ENCODE results near the gene SPINK5.

Gene SPINK5

DNA sequence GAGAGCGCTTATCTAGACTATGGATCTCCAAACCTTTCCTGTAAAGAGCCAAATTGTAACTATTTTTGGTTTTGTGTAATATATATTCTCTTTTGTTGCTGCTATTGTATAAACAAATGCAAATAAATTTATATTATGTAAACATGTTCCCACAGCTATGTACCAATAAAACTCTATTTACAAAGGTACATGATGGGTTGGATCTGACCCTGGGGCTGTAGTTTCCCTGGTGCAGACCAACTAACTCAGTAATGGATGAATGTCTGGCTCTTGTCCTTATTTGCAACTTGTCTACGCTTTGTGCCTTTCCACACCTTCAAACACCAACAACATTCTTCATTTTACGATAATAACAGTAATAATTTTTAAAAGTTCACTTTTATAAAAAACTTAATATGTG, 77.1 kb downstream of the SPINK5 start:
- TF ChIP-seq YY2 (tag by site-specific recombination; IDR thresholded peaks at IDR 0.05) (no peak), ZNF155 (tag by site-specific recombination; IDR thresholded peaks at IDR 0.05) (no peak), ZNF133 (tag by site-specific recombination; IDR thresholded peaks at IDR 0.05) (no peak), ZNF548 (tag by site-specific recombination; IDR thresholded peaks at IDR 0.05) (no peak), HOXA7 (CRISPR knock-in tag; IDR thresholded peaks at IDR 0.05; ENCODE audit: borderline replicate concordance) (no peak)
- Histone ChIP-seq H3K9me3 (ENCODE audit: control insufficient read depth, insufficient read depth, low read depth, low read length) (no peaks in the 10 kb centered on the region), H3K27ac (ENCODE audit: extremely low read depth, low read depth, low read length) (no peak overlapping the region), H3K36me3 (ENCODE audit: control insufficient read depth in 2 of 2, insufficient read depth in 1 of 2, low read length in 2 of 2) (no peaks in the 10 kb centered on the region), H3K4me3 (ENCODE audit: low read depth, low read length) (no peak overlapping the region), H3K4me1 (ENCODE audit: control insufficient read depth, insufficient read depth, low read length) (no peaks in the 10 kb centered on the region)
- ChIA-PET POLR2A (no interaction called here), CTCF (interaction anchor here (0.9 to 1.0 kb wide), 2 partner anchors 590 to 600 kb away, joined by 3 to 4 read pairs; no protein-coding TSS in a partner anchor)

DNA sequence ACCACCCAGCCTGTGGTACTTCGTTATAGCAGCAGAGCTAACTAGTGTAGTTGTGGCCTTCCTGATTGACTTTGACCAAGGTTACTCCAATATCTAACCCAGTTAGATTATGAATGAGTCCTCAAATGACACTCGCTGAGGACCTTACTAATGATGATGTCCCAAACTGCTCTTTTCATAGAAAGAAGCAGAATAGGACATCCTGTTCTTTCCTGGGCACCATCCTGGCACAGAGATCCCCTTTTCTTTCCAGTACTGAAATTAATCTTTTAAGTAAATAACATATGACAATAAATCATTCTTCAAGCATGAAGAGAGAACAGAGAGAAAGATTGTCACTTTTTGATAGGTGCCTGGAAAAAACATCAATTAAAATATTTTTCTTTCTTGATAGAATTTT, 77.9 kb downstream of the SPINK5 start:
- ChIA-PET POLR2A (no interaction called here), CTCF (interaction anchor here (0.9 kb wide), 1 partner anchor 589 kb away, joined by 4 read pairs; no protein-coding TSS in a partner anchor)
- H3K27ac ChIP-seq (ENCODE audit: extremely low read depth, low read depth, low read length) = no peak overlapping the region
- H3K36me3 ChIP-seq (ENCODE audit: control insufficient read depth in 2 of 2, insufficient read depth in 1 of 2, low read length in 2 of 2) = no peaks in the 10 kb centered on the region
- no peaks in the 10 kb centered on the region for H3K4me1 ChIP-seq (ENCODE audit: control insufficient read depth, insufficient read depth, low read length)
- no peak overlapping the region for H3K4me3 ChIP-seq (ENCODE audit: low read depth, low read length)
- no peaks in the 10 kb centered on the region for H3K9me3 ChIP-seq (ENCODE audit: control insufficient read depth, insufficient read depth, low read depth, low read length)
- TF ChIP-seq ZNF324 (tag by site-specific recombination; IDR thresholded peaks at IDR 0.05) = no peak
- no peak for TF ChIP-seq ZNF555 (tag by site-specific recombination; conservative IDR thresholded peaks at IDR 0.05)
- no peak for TF ChIP-seq ZNF433 (tag by site-specific recombination; IDR thresholded peaks at IDR 0.05; ENCODE audit: low read depth)
- TF ChIP-seq BCL11A (tag by site-specific recombination; IDR thresholded peaks at IDR 0.05; ENCODE audit: low read depth) = no peak
- no peak for TF ChIP-seq ZNF510 (tag by site-specific recombination; IDR thresholded peaks at IDR 0.05; ENCODE audit: insufficient replicate concordance)
- no peak for TF ChIP-seq ZNF354C (tag by site-specific recombination; IDR thresholded peaks at IDR 0.05; ENCODE audit: borderline replicate concordance, low read depth)

DNA sequence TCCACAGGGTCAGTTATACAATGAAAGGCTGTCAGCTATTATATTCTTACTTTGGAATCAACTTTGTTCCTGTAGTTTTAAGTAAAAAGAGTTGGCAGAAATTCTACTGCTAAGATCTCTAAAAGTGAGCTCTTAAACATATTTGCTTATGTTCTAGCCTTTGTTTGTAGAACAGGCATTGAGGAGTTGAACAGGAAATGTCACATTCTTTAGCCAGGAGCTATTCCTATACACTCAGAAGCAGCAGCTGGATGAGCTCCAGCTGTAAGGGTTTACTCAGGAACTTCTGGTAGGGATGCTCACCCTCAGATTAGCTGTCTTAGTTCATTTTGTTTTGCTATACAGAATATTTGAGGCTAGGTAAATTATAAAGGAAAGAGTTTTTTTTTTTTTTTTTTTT, 82.1 kb downstream of the SPINK5 start:
- Histone ChIP-seq H3K4me3 (ENCODE audit: low read depth, low read length) (no peak overlapping the region), H3K4me1 (ENCODE audit: control insufficient read depth, insufficient read depth, low read length) (no peaks in the 10 kb centered on the region), H3K27ac (ENCODE audit: extremely low read depth, low read depth, low read length) (no peak overlapping the region), H3K9me3 (ENCODE audit: control insufficient read depth, insufficient read depth, low read depth, low read length) (no peaks in the 10 kb centered on the region), H3K36me3 (ENCODE audit: control insufficient read depth in 2 of 2, insufficient read depth in 1 of 2, low read length in 2 of 2) (no peaks in the 10 kb centered on the region)
- ChIA-PET CTCF (interaction anchor here (0.7 kb wide), 1 partner anchor 969 kb away, joined by 3 read pairs; no protein-coding TSS in a partner anchor), POLR2A (no interaction called here)
- TF ChIP-seq ZNF146 (tag by site-specific recombination; IDR thresholded peaks at IDR 0.05) = no peak
- no peak for TF ChIP-seq MYNN (tag by site-specific recombination; IDR thresholded peaks at IDR 0.05; ENCODE audit: borderline replicate concordance)
- no peak for TF ChIP-seq SP2 (tag by site-specific recombination; IDR thresholded peaks at IDR 0.05)
- TF ChIP-seq ZNF223 (tag by site-specific recombination; IDR thresholded peaks at IDR 0.05) = no peak
- TF ChIP-seq ZNF560 (tag by site-specific recombination; IDR thresholded peaks at IDR 0.05; ENCODE audit: borderline replicate concordance) = no peak
- TF ChIP-seq, protein P1, sequence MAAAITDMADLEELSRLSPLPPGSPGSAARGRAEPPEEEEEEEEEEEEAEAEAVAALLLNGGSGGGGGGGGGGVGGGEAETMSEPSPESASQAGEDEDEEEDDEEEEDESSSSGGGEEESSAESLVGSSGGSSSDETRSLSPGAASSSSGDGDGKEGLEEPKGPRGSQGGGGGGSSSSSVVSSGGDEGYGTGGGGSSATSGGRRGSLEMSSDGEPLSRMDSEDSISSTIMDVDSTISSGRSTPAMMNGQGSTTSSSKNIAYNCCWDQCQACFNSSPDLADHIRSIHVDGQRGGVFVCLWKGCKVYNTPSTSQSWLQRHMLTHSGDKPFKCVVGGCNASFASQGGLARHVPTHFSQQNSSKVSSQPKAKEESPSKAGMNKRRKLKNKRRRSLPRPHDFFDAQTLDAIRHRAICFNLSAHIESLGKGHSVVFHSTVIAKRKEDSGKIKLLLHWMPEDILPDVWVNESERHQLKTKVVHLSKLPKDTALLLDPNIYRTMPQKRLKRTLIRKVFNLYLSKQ (tag by site-specific recombination; IDR thresholded peaks at IDR 0.05; ENCODE audit: borderline replicate concordance) = no peak
- TF ChIP-seq, protein P2, sequence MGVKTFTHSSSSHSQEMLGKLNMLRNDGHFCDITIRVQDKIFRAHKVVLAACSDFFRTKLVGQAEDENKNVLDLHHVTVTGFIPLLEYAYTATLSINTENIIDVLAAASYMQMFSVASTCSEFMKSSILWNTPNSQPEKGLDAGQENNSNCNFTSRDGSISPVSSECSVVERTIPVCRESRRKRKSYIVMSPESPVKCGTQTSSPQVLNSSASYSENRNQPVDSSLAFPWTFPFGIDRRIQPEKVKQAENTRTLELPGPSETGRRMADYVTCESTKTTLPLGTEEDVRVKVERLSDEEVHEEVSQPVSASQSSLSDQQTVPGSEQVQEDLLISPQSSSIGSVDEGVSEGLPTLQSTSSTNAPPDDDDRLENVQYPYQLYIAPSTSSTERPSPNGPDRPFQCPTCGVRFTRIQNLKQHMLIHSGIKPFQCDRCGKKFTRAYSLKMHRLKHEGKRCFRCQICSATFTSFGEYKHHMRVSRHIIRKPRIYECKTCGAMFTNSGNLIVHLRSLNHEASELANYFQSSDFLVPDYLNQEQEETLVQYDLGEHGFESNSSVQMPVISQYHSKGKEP (tag by site-specific recombination; IDR thresholded peaks at IDR 0.05) = no peak
- no peak for TF ChIP-seq ZNF366 (tag by site-specific recombination; conservative IDR thresholded peaks at IDR 0.05)
- TF ChIP-seq, protein P3, sequence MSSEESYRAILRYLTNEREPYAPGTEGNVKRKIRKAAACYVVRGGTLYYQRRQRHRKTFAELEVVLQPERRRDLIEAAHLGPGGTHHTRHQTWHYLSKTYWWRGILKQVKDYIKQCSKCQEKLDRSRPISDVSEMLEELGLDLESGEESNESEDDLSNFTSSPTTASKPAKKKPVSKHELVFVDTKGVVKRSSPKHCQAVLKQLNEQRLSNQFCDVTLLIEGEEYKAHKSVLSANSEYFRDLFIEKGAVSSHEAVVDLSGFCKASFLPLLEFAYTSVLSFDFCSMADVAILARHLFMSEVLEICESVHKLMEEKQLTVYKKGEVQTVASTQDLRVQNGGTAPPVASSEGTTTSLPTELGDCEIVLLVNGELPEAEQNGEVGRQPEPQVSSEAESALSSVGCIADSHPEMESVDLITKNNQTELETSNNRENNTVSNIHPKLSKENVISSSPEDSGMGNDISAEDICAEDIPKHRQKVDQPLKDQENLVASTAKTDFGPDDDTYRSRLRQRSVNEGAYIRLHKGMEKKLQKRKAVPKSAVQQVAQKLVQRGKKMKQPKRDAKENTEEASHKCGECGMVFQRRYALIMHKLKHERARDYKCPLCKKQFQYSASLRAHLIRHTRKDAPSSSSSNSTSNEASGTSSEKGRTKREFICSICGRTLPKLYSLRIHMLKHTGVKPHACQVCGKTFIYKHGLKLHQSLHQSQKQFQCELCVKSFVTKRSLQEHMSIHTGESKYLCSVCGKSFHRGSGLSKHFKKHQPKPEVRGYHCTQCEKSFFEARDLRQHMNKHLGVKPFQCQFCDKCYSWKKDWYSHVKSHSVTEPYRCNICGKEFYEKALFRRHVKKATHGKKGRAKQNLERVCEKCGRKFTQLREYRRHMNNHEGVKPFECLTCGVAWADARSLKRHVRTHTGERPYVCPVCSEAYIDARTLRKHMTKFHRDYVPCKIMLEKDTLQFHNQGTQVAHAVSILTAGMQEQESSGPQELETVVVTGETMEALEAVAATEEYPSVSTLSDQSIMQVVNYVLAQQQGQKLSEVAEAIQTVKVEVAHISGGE (tag by site-specific recombination; conservative IDR thresholded peaks at IDR 0.05; ENCODE audit: low read depth) = no peak
- TF ChIP-seq, protein P4, sequence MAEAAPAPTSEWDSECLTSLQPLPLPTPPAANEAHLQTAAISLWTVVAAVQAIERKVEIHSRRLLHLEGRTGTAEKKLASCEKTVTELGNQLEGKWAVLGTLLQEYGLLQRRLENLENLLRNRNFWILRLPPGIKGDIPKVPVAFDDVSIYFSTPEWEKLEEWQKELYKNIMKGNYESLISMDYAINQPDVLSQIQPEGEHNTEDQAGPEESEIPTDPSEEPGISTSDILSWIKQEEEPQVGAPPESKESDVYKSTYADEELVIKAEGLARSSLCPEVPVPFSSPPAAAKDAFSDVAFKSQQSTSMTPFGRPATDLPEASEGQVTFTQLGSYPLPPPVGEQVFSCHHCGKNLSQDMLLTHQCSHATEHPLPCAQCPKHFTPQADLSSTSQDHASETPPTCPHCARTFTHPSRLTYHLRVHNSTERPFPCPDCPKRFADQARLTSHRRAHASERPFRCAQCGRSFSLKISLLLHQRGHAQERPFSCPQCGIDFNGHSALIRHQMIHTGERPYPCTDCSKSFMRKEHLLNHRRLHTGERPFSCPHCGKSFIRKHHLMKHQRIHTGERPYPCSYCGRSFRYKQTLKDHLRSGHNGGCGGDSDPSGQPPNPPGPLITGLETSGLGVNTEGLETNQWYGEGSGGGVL (tag by site-specific recombination; IDR thresholded peaks at IDR 0.05) = no peak
